GM23248 (cell line): Measurements from ENCODE around the gene LPP.

Experiments used
- EZH2 ChIP-seq: fragments of 200-600 bp; sonication (generic); IDR thresholded peaks from 2 replicates; pipeline ENCODE4 v1.6.1; 2018; ENCODE audit warnings: antibody characterized with exemption, mild to moderate bottlenecking; ENCODE audit not compliant: insufficient read depth, poor library complexity, severe bottlenecking
- EZH2phosphoT487 ChIP-seq: fragments of 200-600 bp; sonication (generic); IDR thresholded peaks from 2 replicates; pipeline ENCODE4 v1.6.1; 2018; ENCODE audit warnings: antibody characterized with exemption, moderate library complexity, mild to moderate bottlenecking, low read depth; ENCODE audit not compliant: insufficient read depth

- TF ChIP-seq EZH2phosphoT487 (no peak), EZH2 (no peak)
These were observed 379.2 kb downstream of the LPP start for GRCh38 chr3:188533172-188533571.
